Measurements from ENCODE around the gene INPPL1.

The INPPL1 gene

DNA sequence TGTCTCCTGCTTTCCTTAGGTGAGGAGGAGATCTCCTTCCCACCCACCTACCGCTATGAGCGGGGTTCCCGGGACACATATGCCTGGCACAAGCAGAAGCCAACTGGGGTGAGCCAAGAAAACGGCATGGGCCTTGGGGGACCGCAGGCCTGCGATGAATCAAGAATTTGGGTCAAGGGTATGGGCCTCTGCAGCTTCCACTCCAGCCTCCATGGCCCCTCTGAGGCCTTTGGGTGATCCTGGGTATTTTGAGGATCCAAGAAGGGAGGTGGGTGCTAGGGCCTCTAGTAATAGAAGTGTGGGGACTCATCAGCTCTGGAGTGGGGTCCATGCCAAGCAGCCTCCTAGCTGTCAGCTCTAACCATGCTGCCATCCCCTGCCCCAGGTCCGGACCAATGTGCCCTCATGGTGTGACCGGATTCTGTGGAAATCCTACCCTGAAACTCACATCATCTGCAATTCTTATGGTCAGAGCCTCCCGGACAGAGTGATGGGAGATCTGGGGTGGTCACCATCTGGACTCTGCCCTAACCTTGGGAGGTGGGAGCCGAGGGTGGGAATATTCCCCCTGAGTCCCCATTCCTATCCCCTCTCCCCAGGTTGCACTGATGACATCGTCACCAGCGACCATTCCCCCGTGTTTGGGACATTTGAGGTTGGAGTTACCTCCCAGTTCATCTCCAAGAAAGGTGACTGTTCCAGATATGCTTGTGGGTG lies 8.6 kb downstream of the INPPL1 start:
- no peak overlapping the region for H3K4me3 ChIP-seq (ENCODE audit: low read depth, low read length)
- TF ChIP-seq, protein P1, sequence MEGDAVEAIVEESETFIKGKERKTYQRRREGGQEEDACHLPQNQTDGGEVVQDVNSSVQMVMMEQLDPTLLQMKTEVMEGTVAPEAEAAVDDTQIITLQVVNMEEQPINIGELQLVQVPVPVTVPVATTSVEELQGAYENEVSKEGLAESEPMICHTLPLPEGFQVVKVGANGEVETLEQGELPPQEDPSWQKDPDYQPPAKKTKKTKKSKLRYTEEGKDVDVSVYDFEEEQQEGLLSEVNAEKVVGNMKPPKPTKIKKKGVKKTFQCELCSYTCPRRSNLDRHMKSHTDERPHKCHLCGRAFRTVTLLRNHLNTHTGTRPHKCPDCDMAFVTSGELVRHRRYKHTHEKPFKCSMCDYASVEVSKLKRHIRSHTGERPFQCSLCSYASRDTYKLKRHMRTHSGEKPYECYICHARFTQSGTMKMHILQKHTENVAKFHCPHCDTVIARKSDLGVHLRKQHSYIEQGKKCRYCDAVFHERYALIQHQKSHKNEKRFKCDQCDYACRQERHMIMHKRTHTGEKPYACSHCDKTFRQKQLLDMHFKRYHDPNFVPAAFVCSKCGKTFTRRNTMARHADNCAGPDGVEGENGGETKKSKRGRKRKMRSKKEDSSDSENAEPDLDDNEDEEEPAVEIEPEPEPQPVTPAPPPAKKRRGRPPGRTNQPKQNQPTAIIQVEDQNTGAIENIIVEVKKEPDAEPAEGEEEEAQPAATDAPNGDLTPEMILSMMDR (IDR thresholded peaks at IDR 0.05; ENCODE audit: low read depth, low read length) = no peak
- no peak for DNase-seq (ENCODE audit: low read depth, low spot score)
- in situ Hi-C loops (cut with HindIII; ENCODE audit: low sequenced_read_pairs) = no loop called here

- DNase-seq (ENCODE audit: low read depth, low spot score) = no peak
- in situ Hi-C loops (cut with HindIII; ENCODE audit: low sequenced_read_pairs) = no loop called here
- no peak overlapping the region for H3K4me3 ChIP-seq (ENCODE audit: low read depth, low read length)
- TF ChIP-seq, protein P1 (IDR thresholded peaks at IDR 0.05; ENCODE audit: low read depth, low read length) = no peak
These were observed 9.4 kb downstream of the INPPL1 start for GRCh38 chr11:72233773-72234513.

- in situ Hi-C loops (cut with HindIII; ENCODE audit: low sequenced_read_pairs) = no loop called here
- H3K4me3 ChIP-seq (ENCODE audit: low read depth, low read length) = no peak overlapping the region
- TF ChIP-seq, protein P1 (IDR thresholded peaks at IDR 0.05; ENCODE audit: low read depth, low read length) = no peak
- no peak for DNase-seq (ENCODE audit: low read depth, low spot score)
These were observed 9.9 kb downstream of the INPPL1 start for GRCh38 chr11:72234514-72234830.

DNA sequence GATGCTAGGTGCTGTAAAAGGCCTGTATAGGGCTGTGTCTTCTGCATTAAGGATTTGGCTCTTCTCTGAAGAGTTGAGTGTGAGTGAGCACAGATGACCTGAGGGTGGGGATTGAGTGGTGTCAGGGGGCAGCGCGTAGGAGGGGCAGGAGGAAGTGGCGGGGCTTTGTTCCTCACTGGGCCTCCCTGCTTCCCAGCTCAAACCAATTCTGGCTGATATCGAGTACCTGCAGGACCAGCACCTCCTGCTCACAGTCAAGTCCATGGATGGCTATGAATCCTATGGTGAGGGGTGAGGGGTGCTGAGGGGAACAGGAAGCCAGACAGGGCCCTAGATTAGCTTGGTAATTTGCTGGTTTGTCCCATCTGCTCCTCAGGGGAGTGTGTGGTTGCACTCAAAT lies 10.4 kb downstream of the INPPL1 start:
- no peak for DNase-seq (ENCODE audit: low read depth, low spot score)
- in situ Hi-C loops (cut with HindIII; ENCODE audit: low sequenced_read_pairs) = no loop called here
- TF ChIP-seq, protein P1 (IDR thresholded peaks at IDR 0.05; ENCODE audit: low read depth, low read length) = no peak

GRCh38 chr11:72235351-72236057 lies 10.9 kb downstream of the INPPL1 start:
- in situ Hi-C loops (cut with HindIII; ENCODE audit: low sequenced_read_pairs) = no loop called here
- no peak overlapping the region for H3K4me3 ChIP-seq (ENCODE audit: low read depth, low read length)
- DNase-seq (ENCODE audit: low read depth, low spot score) = no peak
- TF ChIP-seq, protein P1 (IDR thresholded peaks at IDR 0.05; ENCODE audit: low read depth, low read length) = no peak

More for the DNA sequence above, 10.4 kb downstream of the INPPL1 start:
- H3K4me3 ChIP-seq (ENCODE audit: low read depth, low read length) = no peak overlapping the region

GRCh38 chr11:72236083-72236697 lies 11.6 kb downstream of the INPPL1 start:
- H3K4me3 ChIP-seq (ENCODE audit: low read depth, low read length) = no peak overlapping the region
- TF ChIP-seq, protein P1 (IDR thresholded peaks at IDR 0.05; ENCODE audit: low read depth, low read length) = no peak
- in situ Hi-C loops (cut with HindIII; ENCODE audit: low sequenced_read_pairs) = no loop called here
- no peak for DNase-seq (ENCODE audit: low read depth, low spot score)

Measured in astrocyte of the spinal cord (primary cell).